ENCODE measurements around the gene NFKBIL1. TPM values are rescaled to one million over a fixed set of nuclear protein-coding genes. Genes with fewer than 3 reads are reported as not detected.

The NFKBIL1 gene
- total and polyA plus RNA-seq, 2 experiments from 2014 or later, result 25.0 to 28.9 TPM

- peaks cover 56% of the 10 kb centered on the region for H4K20me1 ChIP-seq (ENCODE audit: insufficient read depth, poor library complexity, severe bottlenecking)
- TF ChIP-seq EZH2phosphoT487 (IDR thresholded peaks at IDR 0.05; ENCODE audit: low read depth, severe bottlenecking, unreplicated experiment), result no peak
- TF ChIP-seq EZH2 (IDR thresholded peaks at IDR 0.05; ENCODE audit: borderline replicate concordance), result no peak
- no peak for TF ChIP-seq CTCF (IDR thresholded peaks at IDR 0.05; ENCODE audit: poor library complexity)
- no peaks in the 10 kb centered on the region for H3K9me2 ChIP-seq (replicated peaks; ENCODE audit: insufficient read depth)
- no peaks in the 10 kb centered on the region for H3K4me1 ChIP-seq (ENCODE audit: insufficient read depth)
- H2AFZ ChIP-seq, result no peak overlapping the region
- peaks cover 28% of the 10 kb centered on the region for H3K79me2 ChIP-seq
- WGBS (ENCODE audit: low lambda C conversion rate, missing lambda C conversion rate), result 98% methylated on average over 7 of the region's 7 CpGs
- H3K9me3 ChIP-seq (ENCODE audit: low read depth), result no peaks in the 10 kb centered on the region
- no peak for DNase-seq (ENCODE audit: low spot score)
- no peak overlapping the region for H3K27ac ChIP-seq
- H3K36me3 ChIP-seq (replicated peaks; ENCODE audit: insufficient read depth, low read depth), result peaks cover 11% of the 10 kb centered on the region
- H3K4me3 ChIP-seq, result no peak overlapping the region
- no peak overlapping the region for H3K4me2 ChIP-seq
- no peaks in the 10 kb centered on the region for H3K27me3 ChIP-seq
These were observed 16.2 kb upstream of the NFKBIL1 start for GRCh38 chr6:31531162-31531561.

GRCh38 chr6:31531771-31532643 lies 15.4 kb upstream of the NFKBIL1 start:
- H4K20me1 ChIP-seq (ENCODE audit: insufficient read depth, poor library complexity, severe bottlenecking), result peaks cover 65% of the 10 kb centered on the region
- no peak overlapping the region for H3K27ac ChIP-seq
- H3K79me2 ChIP-seq, result peaks cover 36% of the 10 kb centered on the region
- no peak for DNase-seq (ENCODE audit: low spot score)
- no peaks in the 10 kb centered on the region for H3K4me1 ChIP-seq (ENCODE audit: insufficient read depth)
- H3K4me3 ChIP-seq, result no peak overlapping the region
- H3K36me3 ChIP-seq (replicated peaks; ENCODE audit: insufficient read depth, low read depth), result peaks cover 13% of the 10 kb centered on the region
- H2AFZ ChIP-seq, result no peak overlapping the region
- no peaks in the 10 kb centered on the region for H3K9me2 ChIP-seq (replicated peaks; ENCODE audit: insufficient read depth)
- no peak overlapping the region for H3K4me2 ChIP-seq
- TF ChIP-seq CTCF (IDR thresholded peaks at IDR 0.05; ENCODE audit: poor library complexity) (no peak), EZH2phosphoT487 (IDR thresholded peaks at IDR 0.05; ENCODE audit: low read depth, severe bottlenecking, unreplicated experiment) (no peak), EZH2 (IDR thresholded peaks at IDR 0.05; ENCODE audit: borderline replicate concordance) (no peak)
- WGBS (ENCODE audit: low lambda C conversion rate, missing lambda C conversion rate), result 84% methylated on average over 9 of the region's 9 CpGs
- H3K9me3 ChIP-seq (ENCODE audit: low read depth), result no peaks in the 10 kb centered on the region
- no peaks in the 10 kb centered on the region for H3K27me3 ChIP-seq

GRCh38 chr6:31532644-31533454 lies 14.6 kb upstream of the NFKBIL1 start:
- Histone ChIP-seq H3K4me2 (no peak overlapping the region), H3K27ac (no peak overlapping the region), H3K79me2 (peaks cover 45% of the 10 kb centered on the region), H3K4me3 (no peak overlapping the region), H3K9me2 (replicated peaks; ENCODE audit: insufficient read depth) (no peaks in the 10 kb centered on the region), H3K4me1 (ENCODE audit: insufficient read depth) (no peaks in the 10 kb centered on the region), H2AFZ (no peak overlapping the region), H3K36me3 (replicated peaks; ENCODE audit: insufficient read depth, low read depth) (peaks cover 13% of the 10 kb centered on the region), H3K27me3 (no peaks in the 10 kb centered on the region), H4K20me1 (ENCODE audit: insufficient read depth, poor library complexity, severe bottlenecking) (peaks cover 73% of the 10 kb centered on the region), H3K9me3 (ENCODE audit: low read depth) (no peaks in the 10 kb centered on the region)
- DNase-seq (ENCODE audit: low spot score), result no peak
- TF ChIP-seq EZH2 (IDR thresholded peaks at IDR 0.05; ENCODE audit: borderline replicate concordance), result no peak
- no peak for TF ChIP-seq CTCF (IDR thresholded peaks at IDR 0.05; ENCODE audit: poor library complexity)
- TF ChIP-seq EZH2phosphoT487 (IDR thresholded peaks at IDR 0.05; ENCODE audit: low read depth, severe bottlenecking, unreplicated experiment), result no peak
- 92% methylated on average over 8 of the region's 9 CpGs for WGBS (ENCODE audit: low lambda C conversion rate, missing lambda C conversion rate)

All from hepatocyte (in vitro differentiated cells).